ENCODE measurements around the gene RAB44. TPM values are rescaled to one million over a fixed set of nuclear protein-coding genes. Genes with fewer than 3 reads are reported as not detected.
A peak's percentile ranks its signal among the peaks of the same experiment; 100 is the strongest.

RAB44 gene
- total and polyA plus RNA-seq, 2 of the 13 experiments (the other 11 are each of a cell fraction or from before 2014, with no cell fraction given): not detected

DNA sequence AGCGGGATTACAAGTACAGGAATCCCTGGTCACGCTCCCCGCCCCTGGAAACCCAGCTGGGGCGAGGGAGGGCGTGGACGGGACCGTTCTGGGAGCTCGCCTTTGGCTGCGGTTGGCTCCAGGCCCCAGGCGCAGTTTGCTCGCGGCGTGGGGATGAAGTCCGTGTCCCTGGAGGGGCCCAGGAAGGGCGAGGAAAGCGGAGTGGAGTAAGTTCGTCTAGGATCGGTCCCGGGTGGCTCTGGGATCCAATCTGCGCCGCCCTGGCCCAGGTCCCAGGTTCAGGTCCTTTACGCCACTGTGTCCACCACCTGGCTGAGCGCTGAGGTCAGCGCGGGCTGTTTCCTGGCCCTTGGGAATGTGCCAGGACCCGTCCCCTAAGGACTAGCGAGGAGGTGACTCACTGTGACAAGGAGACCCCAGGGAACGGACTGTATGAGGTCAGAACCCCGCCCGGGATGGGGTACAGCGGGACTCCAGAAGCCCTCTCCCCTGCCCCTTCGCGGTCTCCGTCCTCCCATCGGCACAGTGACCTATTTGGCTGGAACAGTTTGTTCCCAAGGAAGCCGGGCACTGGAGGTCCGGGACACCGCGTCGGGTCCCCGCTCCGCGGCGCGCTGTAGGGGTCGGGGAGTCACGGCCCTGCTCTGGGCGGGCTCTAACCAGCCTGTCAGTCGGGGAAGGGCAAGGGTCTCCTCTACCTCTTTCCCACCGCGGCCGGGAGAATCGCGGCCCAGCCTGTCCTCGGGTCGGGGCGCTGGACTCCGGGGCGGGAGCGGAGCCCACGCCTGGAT lies 18.4 kb upstream of the RAB44 start (continued):
- TF ChIP-seq, protein P1, sequence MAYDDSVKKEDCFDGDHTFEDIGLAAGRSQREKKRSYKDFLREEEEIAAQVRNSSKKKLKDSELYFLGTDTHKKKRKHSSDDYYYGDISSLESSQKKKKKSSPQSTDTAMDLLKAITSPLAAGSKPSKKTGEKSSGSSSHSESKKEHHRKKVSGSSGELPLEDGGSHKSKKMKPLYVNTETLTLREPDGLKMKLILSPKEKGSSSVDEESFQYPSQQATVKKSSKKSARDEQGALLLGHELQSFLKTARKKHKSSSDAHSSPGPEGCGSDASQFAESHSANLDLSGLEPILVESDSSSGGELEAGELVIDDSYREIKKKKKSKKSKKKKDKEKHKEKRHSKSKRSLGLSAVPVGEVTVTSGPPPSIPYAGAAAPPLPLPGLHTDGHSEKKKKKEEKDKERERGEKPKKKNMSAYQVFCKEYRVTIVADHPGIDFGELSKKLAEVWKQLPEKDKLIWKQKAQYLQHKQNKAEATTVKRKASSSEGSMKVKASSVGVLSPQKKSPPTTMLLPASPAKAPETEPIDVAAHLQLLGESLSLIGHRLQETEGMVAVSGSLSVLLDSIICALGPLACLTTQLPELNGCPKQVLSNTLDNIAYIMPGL (CRISPR knock-in tag; IDR thresholded peaks at IDR 0.05; ENCODE audit: borderline replicate concordance in 1 of 2, low read depth in 1 of 2): peak in 1 of 2 experiments; percentile 43; a peak in 1 of 4 replicates
- TF ChIP-seq ZMAT3 (CRISPR knock-in tag; conservative IDR thresholded peaks at IDR 0.05) (no peak; the same call in 1 of the 2 replicates), DPF2 (CRISPR knock-in tag; IDR thresholded peaks at IDR 0.05; ENCODE audit: borderline replicate concordance, low read depth) (no peak), SNRNP70 (IDR thresholded peaks at IDR 0.05; ENCODE audit: low read depth, low read length) (no peak), KLF9 (CRISPR knock-in tag; IDR thresholded peaks at IDR 0.05; ENCODE audit: low read depth) (no peak), ZFAT (CRISPR knock-in tag; conservative IDR thresholded peaks at IDR 0.05) (no peak), MYC (CRISPR knock-in tag; IDR thresholded peaks at IDR 0.05; ENCODE audit: borderline replicate concordance) (no peak; the same call in 1 of the 2 replicates), ZBTB1 (CRISPR knock-in tag; IDR thresholded peaks at IDR 0.05; ENCODE audit: borderline replicate concordance) (no peak), ZNF543 (CRISPR knock-in tag; IDR thresholded peaks at IDR 0.05) (no peak), ZNF329 (CRISPR knock-in tag; IDR thresholded peaks at IDR 0.05; ENCODE audit: low read depth) (no peak), ZNF101 (CRISPR knock-in tag; IDR thresholded peaks at IDR 0.05; ENCODE audit: borderline replicate concordance, low read depth) (no peak), ZFP62 (CRISPR knock-in tag; IDR thresholded peaks at IDR 0.05) (no peak)
- TF ChIP-seq, protein P2, sequence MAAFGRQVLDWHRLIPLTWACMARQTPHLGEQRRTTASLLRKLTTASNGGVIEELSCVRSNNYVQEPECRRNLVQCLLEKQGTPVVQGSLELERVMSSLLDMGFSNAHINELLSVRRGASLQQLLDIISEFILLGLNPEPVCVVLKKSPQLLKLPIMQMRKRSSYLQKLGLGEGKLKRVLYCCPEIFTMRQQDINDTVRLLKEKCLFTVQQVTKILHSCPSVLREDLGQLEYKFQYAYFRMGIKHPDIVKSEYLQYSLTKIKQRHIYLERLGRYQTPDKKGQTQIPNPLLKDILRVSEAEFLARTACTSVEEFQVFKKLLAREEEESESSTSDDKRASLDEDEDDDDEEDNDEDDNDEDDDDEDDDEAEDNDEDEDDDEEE (CRISPR knock-in tag; IDR thresholded peaks at IDR 0.05): no peak; the same call in 1 of the 2 replicates
- TF ChIP-seq, protein P3, sequence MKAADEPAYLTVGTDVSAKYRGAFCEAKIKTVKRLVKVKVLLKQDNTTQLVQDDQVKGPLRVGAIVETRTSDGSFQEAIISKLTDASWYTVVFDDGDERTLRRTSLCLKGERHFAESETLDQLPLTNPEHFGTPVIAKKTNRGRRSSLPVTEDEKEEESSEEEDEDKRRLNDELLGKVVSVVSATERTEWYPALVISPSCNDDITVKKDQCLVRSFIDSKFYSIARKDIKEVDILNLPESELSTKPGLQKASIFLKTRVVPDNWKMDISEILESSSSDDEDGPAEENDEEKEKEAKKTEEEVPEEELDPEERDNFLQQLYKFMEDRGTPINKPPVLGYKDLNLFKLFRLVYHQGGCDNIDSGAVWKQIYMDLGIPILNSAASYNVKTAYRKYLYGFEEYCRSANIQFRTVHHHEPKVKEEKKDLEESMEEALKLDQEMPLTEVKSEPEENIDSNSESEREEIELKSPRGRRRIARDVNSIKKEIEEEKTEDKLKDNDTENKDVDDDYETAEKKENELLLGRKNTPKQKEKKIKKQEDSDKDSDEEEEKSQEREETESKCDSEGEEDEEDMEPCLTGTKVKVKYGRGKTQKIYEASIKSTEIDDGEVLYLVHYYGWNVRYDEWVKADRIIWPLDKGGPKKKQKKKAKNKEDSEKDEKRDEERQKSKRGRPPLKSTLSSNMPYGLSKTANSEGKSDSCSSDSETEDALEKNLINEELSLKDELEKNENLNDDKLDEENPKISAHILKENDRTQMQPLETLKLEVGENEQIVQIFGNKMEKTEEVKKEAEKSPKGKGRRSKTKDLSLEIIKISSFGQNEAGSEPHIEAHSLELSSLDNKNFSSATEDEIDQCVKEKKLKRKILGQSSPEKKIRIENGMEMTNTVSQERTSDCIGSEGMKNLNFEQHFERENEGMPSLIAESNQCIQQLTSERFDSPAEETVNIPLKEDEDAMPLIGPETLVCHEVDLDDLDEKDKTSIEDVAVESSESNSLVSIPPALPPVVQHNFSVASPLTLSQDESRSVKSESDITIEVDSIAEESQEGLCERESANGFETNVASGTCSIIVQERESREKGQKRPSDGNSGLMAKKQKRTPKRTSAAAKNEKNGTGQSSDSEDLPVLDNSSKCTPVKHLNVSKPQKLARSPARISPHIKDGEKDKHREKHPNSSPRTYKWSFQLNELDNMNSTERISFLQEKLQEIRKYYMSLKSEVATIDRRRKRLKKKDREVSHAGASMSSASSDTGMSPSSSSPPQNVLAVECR (CRISPR knock-in tag; IDR thresholded peaks at IDR 0.05; ENCODE audit: borderline replicate concordance): no peak
- TF ChIP-seq, protein P4, sequence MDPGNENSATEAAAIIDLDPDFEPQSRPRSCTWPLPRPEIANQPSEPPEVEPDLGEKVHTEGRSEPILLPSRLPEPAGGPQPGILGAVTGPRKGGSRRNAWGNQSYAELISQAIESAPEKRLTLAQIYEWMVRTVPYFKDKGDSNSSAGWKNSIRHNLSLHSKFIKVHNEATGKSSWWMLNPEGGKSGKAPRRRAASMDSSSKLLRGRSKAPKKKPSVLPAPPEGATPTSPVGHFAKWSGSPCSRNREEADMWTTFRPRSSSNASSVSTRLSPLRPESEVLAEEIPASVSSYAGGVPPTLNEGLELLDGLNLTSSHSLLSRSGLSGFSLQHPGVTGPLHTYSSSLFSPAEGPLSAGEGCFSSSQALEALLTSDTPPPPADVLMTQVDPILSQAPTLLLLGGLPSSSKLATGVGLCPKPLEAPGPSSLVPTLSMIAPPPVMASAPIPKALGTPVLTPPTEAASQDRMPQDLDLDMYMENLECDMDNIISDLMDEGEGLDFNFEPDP (CRISPR knock-in tag; conservative IDR thresholded peaks at IDR 0.05): no peak
- TF ChIP-seq, protein P5, sequence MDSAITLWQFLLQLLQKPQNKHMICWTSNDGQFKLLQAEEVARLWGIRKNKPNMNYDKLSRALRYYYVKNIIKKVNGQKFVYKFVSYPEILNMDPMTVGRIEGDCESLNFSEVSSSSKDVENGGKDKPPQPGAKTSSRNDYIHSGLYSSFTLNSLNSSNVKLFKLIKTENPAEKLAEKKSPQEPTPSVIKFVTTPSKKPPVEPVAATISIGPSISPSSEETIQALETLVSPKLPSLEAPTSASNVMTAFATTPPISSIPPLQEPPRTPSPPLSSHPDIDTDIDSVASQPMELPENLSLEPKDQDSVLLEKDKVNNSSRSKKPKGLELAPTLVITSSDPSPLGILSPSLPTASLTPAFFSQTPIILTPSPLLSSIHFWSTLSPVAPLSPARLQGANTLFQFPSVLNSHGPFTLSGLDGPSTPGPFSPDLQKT (CRISPR knock-in tag; IDR thresholded peaks at IDR 0.05; ENCODE audit: borderline replicate concordance): no peak
